HepG2 (cell line): Measurements from ENCODE around the gene SMIM44. TPM values are rescaled to one million over a fixed set of nuclear protein-coding genes. Genes with fewer than 3 reads are reported as not detected.
A peak's percentile ranks its signal among the peaks of the same experiment; 100 is the strongest.

ENCODE experiments used
- ARHGAP35 ChIP-seq: sonication (generic); formaldehyde crosslinking; IDR thresholded peaks from 2 replicates; pipeline ENCODE4 v1.9.0; 2022; ENCODE audit warnings: mild to moderate bottlenecking, inconsistent platforms, moderate library complexity, missing genetic modification reagents, borderline replicate concordance
- CTCF ChIP-seq: sonication (generic); formaldehyde crosslinking; IDR thresholded peaks from 2 replicates; pipeline ENCODE4 v1.5.0; 2020; ENCODE audit warnings: mild to moderate bottlenecking, missing genetic modification reagents, moderate library complexity
- DBP ChIP-seq: sonication (generic); formaldehyde crosslinking; IDR thresholded peaks from 2 replicates; pipeline ENCODE4 v1.4.0; 2020; ENCODE audit warnings: missing genetic modification reagents; ENCODE audit errors: not compliant biosample characterization
- DNMT1 ChIP-seq: sonication (generic); formaldehyde crosslinking; IDR thresholded peaks from 2 replicates; pipeline ENCODE4 v1.5.1; 2020; ENCODE audit warnings: mild to moderate bottlenecking, missing genetic modification reagents
- GPN1 ChIP-seq: sonication (generic); formaldehyde crosslinking; IDR thresholded peaks from 2 replicates; pipeline ENCODE4 v1.5.1; 2020; ENCODE audit warnings: missing genetic modification reagents, borderline replicate concordance
- HBP1 ChIP-seq: IDR thresholded peaks from 2 replicates; pipeline ENCODE4 v1.6.1; 2016; ENCODE audit warnings: low read depth, control low read depth
- NFIC ChIP-seq: IDR thresholded peaks from 2 replicates; pipeline ENCODE4 v1.6.1; 2012; ENCODE audit warnings: mild to moderate bottlenecking, low read length, inconsistent platforms
- PHF8 ChIP-seq: sonication (generic); formaldehyde crosslinking; IDR thresholded peaks from 2 replicates; pipeline ENCODE4 v1.5.0; 2020; ENCODE audit warnings: missing genetic modification reagents
- SIN3A ChIP-seq: IDR thresholded peaks from 2 replicates; pipeline ENCODE4 v1.6.1; 2011; ENCODE audit warnings: low read depth, mild to moderate bottlenecking, control low read depth, low read length, borderline replicate concordance
- TARDBP ChIP-seq: sonication (generic); formaldehyde crosslinking; IDR thresholded peaks from 2 replicates; pipeline ENCODE4 v1.8.0; 2022; ENCODE audit warnings: mild to moderate bottlenecking, missing genetic modification reagents
- TRIM22 ChIP-seq: fragments of 450-650 bp; IDR thresholded peaks from 2 replicates; pipeline ENCODE4 v1.6.1; 2017
- ZBTB33 ChIP-seq: sonication (generic); formaldehyde crosslinking; IDR thresholded peaks from 2 replicates; pipeline ENCODE4 v1.4.0; 2020; ENCODE audit warnings: missing genetic modification reagents
- ZKSCAN5 ChIP-seq: sonication (generic); formaldehyde crosslinking; IDR thresholded peaks from 2 replicates; pipeline ENCODE4 v1.5.1; 2020; ENCODE audit warnings: mild to moderate bottlenecking, missing genetic modification reagents
- ZNF10 ChIP-seq: sonication (generic); formaldehyde crosslinking; IDR thresholded peaks from 2 replicates; pipeline ENCODE4 v1.4.0; 2020; ENCODE audit warnings: mild to moderate bottlenecking, low read depth, missing genetic modification reagents, borderline replicate concordance
- ZNF3 ChIP-seq: IDR thresholded peaks from 2 replicates; pipeline ENCODE4 v1.7.0; 2017; ENCODE audit warnings: inconsistent platforms
- ZNF33B ChIP-seq: sonication (generic); formaldehyde crosslinking; IDR thresholded peaks from 2 replicates; pipeline ENCODE4 v1.5.1; 2020; ENCODE audit warnings: mild to moderate bottlenecking, missing genetic modification reagents
- ZNF44 ChIP-seq: sonication (generic); formaldehyde crosslinking; IDR thresholded peaks from 2 replicates; pipeline ENCODE4 v1.5.1; 2020; ENCODE audit warnings: mild to moderate bottlenecking, missing genetic modification reagents
- ZNF558 ChIP-seq: sonication (generic); formaldehyde crosslinking; IDR thresholded peaks from 2 replicates; pipeline ENCODE4 v1.9.0; 2022; ENCODE audit warnings: mild to moderate bottlenecking, missing genetic modification reagents, borderline replicate concordance
- ZNF580 ChIP-seq: IDR thresholded peaks from 2 replicates; pipeline ENCODE4 v1.6.1; 2016; ENCODE audit warnings: low read depth, borderline replicate concordance
- ZNF616 ChIP-seq: sonication (generic); formaldehyde crosslinking; IDR thresholded peaks from 2 replicates; pipeline ENCODE4 v1.5.0; 2020; ENCODE audit warnings: low read depth, mild to moderate bottlenecking, missing genetic modification reagents
- ZNF879 ChIP-seq: sonication (generic); formaldehyde crosslinking; IDR thresholded peaks from 2 replicates; pipeline ENCODE4 v1.8.1; 2023; ENCODE audit warnings: missing genetic modification reagents
- polyA plus RNA-seq, 8 experiments: library from polyadenylated mRNA; depleted of rRNA in 3 of 8; stranded (reverse) in 7 of 8; unstranded in 1 of 8; fragments of >200 nt; fragmentation: Illumina TruSeq in 4 of 8; extraction: Trizol in 4 of 8; gene quantifications; 2 replicates each; pipeline versions ENCODE4 v1.2.1 to v1.2.3, GENCODE V29; 2011 to 2016; ENCODE audit warnings: low read depth in 4 of 8, missing spikeins in 1 of 8, mixed read lengths in 1 of 8; ENCODE audit not compliant: insufficient read depth in 1 of 8
- total RNA-seq, 5 experiments: library from RNA; depleted of rRNA; stranded (reverse); fragments of >200 nt; fragmentation: Illumina TruSeq; extraction: Trizol; gene quantifications; 2 replicates each; pipeline ENCODE4 v1.2.3, GENCODE V29; 2016; ENCODE audit warnings: low read depth in 1 of 5

The SMIM44 gene
- total and polyA plus RNA-seq, 2 of the 13 experiments (the other 11 are each of a cell fraction or from before 2014, with no cell fraction given), result not detected

GRCh38 chr19:3505598-3506383 lies 22.6 kb upstream of the SMIM44 start, which contains the start of gene FZR1 (continued):
- TF ChIP-seq DBP (no peak), CTCF (peak; percentile 48), TRIM22 (no peak), ZNF33B (peak; percentile 42; the same call in 1 of the 2 replicates), ZNF3 (CRISPR knock-in tag) (no peak), DNMT1 (CRISPR knock-in tag) (peak; percentile 77; the same call in 1 of the 2 replicates), HBP1 (CRISPR knock-in tag) (0 out of 2 replicates have a peak, but pooled peaks have one; percentile 31), ZNF558 (CRISPR knock-in tag) (0 out of 2 replicates have a peak, but pooled peaks have one; percentile 29), TARDBP (CRISPR knock-in tag) (peak; percentile 36; the same call in 1 of the 2 replicates), ZNF580 (CRISPR knock-in tag) (peak; percentile 65; the same call in 1 of the 2 replicates), ARHGAP35 (CRISPR knock-in tag) (peak; percentile 78), NFIC (no peak), ZNF10 (CRISPR knock-in tag) (no peak), GPN1 (CRISPR knock-in tag) (0 out of 2 replicates have a peak, but pooled peaks have one; percentile 41), ZBTB33 (CRISPR knock-in tag) (no peak), ZNF44 (CRISPR knock-in tag) (no peak), PHF8 (peak; percentile 61), ZKSCAN5 (CRISPR knock-in tag) (no peak), SIN3A (peak; percentile 96), ZNF879 (CRISPR knock-in tag) (no peak), ZNF616 (CRISPR knock-in tag) (no peak; the same call in 1 of the 2 replicates)
